HG03457 (cell line): Measurements from ENCODE around the gene TAL1.

Experiments used
- ATAC-seq: cut with Tn5 transposase; IDR thresholded peaks from one replicate; pipeline ENCODE4 v1.9.1; 2021; ENCODE audit warnings: moderate number of reproducible peaks; ENCODE audit not compliant: unreplicated experiment

The TAL1 gene

GRCh38 chr1:47189844-47190508 lies 42.0 kb downstream of the TAL1 start, which contains the start of gene PDZK1IP1:
Gene PDZK1IP1 (minus strand): TSS chr1:47190036. CDS start chr1:47189932, 104 bp downstream.
- no peak for ATAC-seq

DNA sequence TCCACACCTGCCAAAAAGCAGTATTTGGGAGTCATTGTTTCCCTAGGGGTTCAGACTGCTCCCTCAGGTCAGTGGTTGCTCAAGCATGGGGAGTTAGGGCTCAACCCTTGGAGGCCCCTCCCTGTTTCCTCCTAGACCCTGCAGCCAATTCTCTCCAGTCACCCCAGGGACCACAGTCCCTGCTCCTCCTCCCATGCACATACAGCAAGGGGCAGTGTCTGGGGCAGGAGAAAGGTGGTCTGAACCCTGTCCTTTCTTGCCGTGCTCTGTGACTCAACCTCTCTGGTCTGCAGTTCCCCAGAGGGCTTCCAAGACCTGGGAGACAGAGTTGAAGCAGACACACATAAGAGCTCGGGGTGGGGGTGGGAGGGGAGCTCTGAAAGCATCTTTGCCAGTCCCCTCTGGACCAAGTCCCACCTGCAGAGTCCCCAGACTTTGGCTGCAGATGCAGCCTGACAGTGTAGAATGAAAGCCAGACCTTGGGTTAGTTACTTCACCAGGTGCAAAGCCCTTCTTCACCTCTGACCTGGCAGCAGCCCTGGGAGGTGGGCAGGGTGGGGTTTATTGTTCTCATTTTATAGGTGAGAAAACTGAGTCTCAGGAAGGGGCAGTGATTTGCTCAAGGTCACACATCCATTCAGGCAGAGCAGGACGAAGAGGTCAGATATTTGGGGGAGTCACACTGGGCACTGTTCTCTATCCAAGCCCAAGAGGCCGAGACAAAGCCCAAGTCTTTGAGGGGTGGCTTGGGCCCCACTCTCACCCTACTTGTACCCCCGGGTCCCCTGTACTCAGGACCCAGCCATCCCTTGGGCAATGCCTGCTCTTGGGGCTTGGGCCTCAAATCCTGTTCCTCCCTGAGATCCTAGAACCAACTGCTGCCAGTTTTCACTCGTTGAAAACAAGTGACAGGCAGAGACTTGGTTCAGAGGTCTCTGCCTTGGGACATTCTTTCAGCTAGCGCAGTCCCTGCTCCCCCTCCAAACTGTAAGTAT lies 42.9 kb downstream of the TAL1 start:
- no peak for ATAC-seq

GRCh38 chr1:47187926-47188250 lies 44.1 kb downstream of the TAL1 start:
- no peak for ATAC-seq

DNA sequence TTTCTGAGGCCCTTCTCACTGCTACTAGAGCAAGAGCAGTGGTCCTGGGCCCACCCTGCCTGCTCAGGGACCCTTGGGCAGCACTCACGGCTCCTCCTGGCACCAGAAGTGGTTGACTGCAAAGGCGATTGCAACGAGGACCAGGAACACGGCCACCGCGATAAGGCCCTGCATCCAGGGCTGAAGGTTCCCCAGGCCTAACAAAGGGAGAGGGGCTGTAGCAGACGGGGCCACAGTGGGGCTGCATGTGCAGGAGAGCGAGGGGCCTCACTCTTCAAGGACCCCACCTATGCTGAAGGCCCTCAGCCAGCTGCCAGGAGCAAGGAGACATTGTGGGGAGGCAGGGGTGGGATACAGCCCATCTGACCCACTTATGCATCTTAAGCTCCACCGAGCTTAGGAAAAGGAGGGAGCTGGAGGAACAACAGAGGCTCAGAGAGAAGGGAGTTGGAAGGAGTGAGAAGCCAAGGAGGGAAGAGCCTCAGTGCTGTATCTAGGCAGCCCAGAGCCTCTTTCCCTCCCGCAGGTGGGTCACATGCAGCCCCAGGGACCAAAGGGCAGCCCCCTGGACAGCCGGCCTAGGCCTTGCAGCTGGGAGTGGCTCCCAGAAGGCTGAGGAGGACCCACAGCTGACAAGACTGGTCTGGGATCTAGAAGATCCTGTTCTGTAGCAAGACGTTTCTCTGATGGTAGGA lies 44.6 kb downstream of the TAL1 start:
- ATAC-seq = no peak

DNA sequence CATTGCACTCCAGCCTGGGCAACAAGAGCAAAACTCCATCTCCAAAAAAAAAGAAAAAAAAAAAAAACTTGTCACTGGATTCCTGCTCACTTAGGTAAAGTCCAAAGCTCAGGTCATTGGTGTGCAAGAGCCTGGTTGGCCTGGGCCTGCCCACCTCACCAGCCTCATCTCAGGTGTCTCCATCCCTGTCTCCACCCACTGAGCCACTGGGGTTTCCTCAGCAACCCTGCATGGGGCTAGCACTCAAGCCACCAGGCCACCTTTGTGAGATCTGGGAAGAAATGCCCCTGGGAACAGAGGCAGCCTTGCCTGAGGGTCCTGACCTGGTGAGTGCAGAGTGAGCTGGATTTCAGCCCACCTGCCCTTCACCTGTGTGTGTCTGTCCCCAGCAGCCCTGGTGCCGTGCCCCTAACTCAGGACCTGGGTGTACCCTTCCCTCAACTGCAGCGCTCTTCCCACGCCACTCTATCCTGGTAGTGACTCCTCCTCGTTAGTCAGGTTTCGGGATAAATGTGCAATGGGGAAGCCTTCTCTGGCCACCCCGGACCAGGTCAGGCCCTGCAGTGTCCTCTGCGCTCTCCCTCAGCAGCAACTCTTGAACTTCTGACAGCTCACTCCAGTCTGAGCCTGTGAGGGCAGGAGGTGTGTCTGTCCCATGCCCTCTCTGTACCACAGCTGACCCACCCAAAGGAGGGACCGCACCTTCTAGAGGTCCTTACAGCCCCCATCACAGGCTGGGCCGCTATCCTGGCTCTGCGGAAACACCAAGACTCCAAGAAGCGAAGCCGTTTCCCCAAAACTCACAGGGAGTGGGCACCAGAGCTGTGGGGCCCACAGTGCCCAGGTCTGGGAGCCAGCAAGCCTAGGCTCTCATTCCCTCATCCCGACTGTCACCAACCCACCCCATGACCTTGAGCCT lies 45.5 kb downstream of the TAL1 start:
- no peak for ATAC-seq

GRCh38 chr1:47184822-47185677 lies 47.0 kb downstream of the TAL1 start:
- no peak for ATAC-seq

- ATAC-seq = no peak
These were observed 47.8 kb downstream of the TAL1 start for GRCh38 chr1:47184090-47184821.

DNA sequence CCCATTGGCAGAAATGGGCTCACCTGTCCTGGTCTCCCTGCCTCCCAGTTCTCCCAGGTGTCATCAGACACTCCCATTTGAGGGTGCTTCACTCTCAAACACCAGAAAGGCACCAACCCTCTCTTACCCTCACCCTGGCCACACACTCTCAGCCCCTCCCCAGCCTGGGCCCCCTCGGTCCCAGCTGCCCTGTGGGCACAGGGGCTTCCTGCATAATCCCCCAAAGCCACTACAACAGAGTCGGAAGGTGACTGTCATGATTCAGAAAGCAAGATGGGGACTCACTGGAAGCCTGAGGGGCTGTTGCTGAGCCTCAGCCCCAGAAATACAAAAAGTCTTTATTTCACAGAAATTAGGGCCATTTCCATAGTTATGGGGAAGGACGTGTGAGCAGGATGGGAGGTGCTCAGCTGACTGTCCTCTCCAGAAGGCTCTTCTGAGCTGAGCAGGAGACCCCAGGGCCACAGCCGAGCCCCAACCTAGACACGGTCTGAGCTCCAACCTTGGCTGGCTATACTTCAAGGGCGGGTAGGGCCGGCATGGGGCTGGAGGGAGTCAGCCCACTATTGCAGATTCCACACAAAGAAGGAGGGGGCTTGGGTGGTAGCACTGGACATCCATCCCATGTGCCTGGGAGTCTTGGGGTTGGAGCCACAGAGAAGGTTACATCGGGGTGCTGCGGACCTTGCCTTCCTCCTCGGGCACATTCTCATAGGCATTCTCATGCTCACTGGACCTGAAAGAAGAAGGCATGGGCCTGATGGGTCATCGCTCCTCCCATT lies 48.5 kb downstream of the TAL1 start:
- ATAC-seq = no peak

DNA sequence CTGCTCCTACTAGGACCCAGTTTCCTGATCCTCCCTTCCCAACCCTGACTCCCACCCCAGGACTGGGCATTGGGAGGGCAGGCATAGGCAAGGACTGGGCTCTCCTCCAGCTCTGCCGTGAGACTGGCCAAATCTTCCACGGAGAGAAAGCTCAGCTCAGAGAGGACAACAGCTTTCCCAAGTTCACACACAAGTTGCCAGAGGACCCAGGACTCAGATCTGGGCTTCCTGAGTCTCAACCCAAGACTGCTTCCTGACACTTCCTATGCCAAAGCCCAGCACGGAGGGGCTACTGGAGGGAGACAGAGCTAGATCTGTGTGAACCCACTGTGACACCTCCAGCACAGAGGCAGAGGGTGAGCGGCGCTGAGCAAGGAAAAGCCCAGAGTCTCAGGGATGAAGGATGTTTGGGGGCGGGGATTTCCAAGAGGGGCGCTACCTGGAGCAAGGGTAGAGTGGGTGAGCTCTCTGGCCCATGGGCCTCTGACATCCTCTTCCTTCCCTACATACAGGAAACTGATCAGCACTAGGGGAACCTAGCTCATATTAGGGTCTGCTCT lies 49.3 kb downstream of the TAL1 start:
- no peak for ATAC-seq

- ATAC-seq = no peak
These were observed 49.9 kb downstream of the TAL1 start for GRCh38 chr1:47181955-47182675.

DNA sequence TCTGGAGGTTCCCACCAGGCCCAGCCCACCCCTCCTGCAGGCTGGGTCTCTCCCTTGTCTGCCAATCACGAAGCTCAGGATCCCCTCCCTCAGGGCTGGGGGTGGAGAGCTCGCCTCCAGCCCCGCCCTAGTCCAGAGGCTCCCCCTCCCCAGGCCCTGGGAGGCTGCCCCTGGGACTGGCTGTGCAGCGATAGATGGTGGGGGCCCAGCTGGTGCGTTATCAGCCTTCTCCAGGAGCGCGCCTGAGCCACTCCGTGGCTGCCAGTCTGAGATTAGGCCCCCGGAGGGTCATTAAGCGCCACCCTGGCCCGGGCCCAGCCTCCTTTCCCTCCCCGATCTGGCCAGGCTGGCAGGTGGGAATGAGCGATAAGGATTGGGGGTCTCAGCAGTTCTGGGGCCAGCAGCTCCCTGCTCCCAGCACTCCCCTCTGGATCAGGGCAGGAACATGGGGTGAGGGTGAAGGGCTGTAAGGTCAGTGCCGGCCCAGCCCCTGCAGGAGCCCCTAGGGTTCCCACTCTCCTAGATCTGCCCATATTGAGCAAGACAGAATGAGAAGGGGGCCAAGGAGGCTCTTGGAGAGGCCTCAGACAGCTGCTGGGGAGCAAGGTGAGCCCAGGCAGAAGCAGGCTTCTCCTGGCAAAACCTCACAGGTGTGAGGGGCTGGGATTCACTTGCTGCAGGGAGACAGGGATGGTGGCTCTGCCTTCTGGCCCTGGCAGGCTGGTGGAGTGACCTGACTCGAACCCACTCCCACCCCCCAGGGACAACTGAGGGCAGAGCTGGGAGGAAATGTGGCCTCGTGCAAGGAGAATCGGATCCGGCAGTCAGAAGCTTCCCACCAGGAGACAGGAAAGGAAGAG lies 50.7 kb downstream of the TAL1 start:
- no peak for ATAC-seq

GRCh38 chr1:47180603-47181094 lies 51.4 kb downstream of the TAL1 start:
- ATAC-seq = no peak

DNA sequence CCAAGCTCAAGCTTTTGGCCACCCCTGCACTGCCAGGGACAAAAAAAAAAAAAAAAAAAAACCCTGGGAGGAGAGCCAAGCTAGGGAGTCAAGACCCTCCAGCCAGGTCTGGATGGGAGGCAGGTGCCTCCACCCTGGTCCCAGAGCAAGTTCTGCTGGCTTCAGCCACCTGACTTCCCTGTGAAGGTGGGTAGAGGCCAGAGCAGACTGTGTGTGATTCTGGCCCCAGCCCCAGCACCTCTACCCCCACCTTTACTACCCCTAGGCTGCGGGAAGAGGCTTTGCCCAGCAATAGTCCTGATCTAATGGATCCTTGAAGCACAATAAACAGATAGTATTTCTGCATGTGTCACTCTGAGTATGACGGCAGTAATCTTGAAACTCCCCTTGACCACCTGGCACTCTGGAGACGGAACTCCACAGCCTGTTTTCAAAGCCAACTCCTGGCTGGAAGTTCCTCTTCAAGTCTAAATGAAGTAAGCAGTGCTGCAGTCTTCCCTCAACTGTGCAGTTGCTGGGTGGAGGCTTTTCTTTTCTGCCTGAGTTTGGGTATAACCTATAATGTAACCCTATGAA lies 51.9 kb downstream of the TAL1 start:
- no peak for ATAC-seq

DNA sequence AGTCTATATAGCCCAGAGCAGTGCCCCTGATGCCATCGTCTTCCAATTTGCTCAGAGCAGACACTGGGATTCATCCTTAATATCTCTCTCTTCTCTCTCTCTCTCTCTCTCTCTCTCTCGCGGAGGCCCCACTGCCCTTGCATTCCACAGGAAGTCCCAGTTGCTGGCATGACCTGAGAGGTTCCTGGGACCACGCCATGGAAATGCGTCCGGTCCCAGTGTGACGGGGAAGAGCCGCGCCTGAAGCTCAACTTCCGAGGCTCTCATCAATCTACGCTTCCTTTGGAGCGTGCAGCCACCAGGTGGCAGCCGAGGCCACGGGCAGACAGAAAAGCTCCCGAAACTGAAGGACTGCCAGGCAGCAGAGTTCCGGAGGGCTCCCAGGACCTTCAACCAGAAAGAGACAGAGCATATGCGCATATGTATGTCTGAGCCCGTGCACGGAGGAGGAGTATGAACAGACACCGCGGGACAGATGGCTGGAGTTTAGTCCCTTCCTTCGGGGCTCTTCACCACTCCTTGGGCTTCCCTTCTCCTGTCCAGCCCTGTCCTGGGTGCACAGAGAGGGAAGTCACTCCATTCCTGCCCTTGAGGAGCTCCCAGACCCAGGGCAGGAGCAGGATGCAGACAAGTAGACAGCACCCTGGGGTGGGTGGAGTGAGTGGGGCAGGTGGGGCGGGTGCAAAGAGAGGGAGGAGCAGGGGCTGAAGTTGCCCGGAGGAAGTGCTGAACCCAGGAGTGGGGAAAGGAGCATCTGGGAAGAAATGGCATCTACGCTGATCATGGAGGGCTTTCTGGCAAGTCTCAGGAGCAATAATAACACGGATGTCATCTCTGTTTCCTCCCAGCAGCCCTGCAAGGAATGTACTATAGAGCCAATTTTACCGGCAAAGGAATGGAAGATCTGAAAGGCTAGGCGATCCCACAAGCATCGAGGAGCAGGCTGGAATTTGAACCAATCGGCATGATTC lies 52.7 kb downstream of the TAL1 start:
- peak; percentile 78 for ATAC-seq

- ATAC-seq = no peak
These were observed 53.4 kb downstream of the TAL1 start for GRCh38 chr1:47178654-47179016.
